ENCODE measurements around the gene TUT1. TPM values are rescaled to one million over a fixed set of nuclear protein-coding genes. Genes with fewer than 3 reads are reported as not detected.

The TUT1 gene
- total RNA-seq, 1 donor from 2014 or later: 38.7 TPM

- intact Hi-C loops (cut with micrococcal nuclease): no loop called here
- DNase-seq (ENCODE audit: low spot score): no peak
- Mint-ChIP-seq H3K4me3 (no peak overlapping the region), H3K27me3 (ENCODE audit: insufficient read depth) (no peaks in the 10 kb centered on the region), H3K36me3 (ENCODE audit: low read depth) (peaks cover 37% of the 10 kb centered on the region), H3K4me1 (ENCODE audit: low read depth) (peaks cover 30% of the 10 kb centered on the region), H3K9me3 (no peaks in the 10 kb centered on the region), H3K27ac (no peak overlapping the region)
These were observed 54.9 kb downstream of the TUT1 start for GRCh38 chr11:62536301-62536957.

GRCh38 chr11:62535802-62536201 lies 55.5 kb downstream of the TUT1 start:
- Mint-ChIP-seq H3K27me3 (ENCODE audit: insufficient read depth) (no peaks in the 10 kb centered on the region), H3K4me3 (no peak overlapping the region), H3K27ac (no peak overlapping the region), H3K4me1 (ENCODE audit: low read depth) (peaks cover 24% of the 10 kb centered on the region), H3K9me3 (no peaks in the 10 kb centered on the region), H3K36me3 (ENCODE audit: low read depth) (peaks cover 43% of the 10 kb centered on the region)
- intact Hi-C loops (cut with micrococcal nuclease): no loop called here
- DNase-seq (ENCODE audit: low spot score): no peak

- no peak for DNase-seq (ENCODE audit: low spot score)
- no peaks in the 10 kb centered on the region for H3K9me3 Mint-ChIP-seq
- peaks cover 51% of the 10 kb centered on the region for H3K36me3 Mint-ChIP-seq (ENCODE audit: low read depth)
- intact Hi-C loops (cut with micrococcal nuclease): no loop called here
- H3K27ac Mint-ChIP-seq: no peak overlapping the region
- no peaks in the 10 kb centered on the region for H3K27me3 Mint-ChIP-seq (ENCODE audit: insufficient read depth)
- H3K4me3 Mint-ChIP-seq: no peak overlapping the region
- peaks cover 22% of the 10 kb centered on the region for H3K4me1 Mint-ChIP-seq (ENCODE audit: low read depth)
These were observed 56.4 kb downstream of the TUT1 start for GRCh38 chr11:62534779-62535545.

- Mint-ChIP-seq H3K36me3 (ENCODE audit: low read depth) (peaks cover 73% of the 10 kb centered on the region), H3K27ac (no peak overlapping the region), H3K4me3 (no peak overlapping the region), H3K27me3 (ENCODE audit: insufficient read depth) (no peaks in the 10 kb centered on the region), H3K4me1 (ENCODE audit: low read depth) (peaks cover 12% of the 10 kb centered on the region), H3K9me3 (no peaks in the 10 kb centered on the region)
- intact Hi-C loops (cut with micrococcal nuclease): no loop called here
- DNase-seq (ENCODE audit: low spot score): no peak
These were observed 59.2 kb downstream of the TUT1 start for GRCh38 chr11:62532096-62532495.

Other genes starting within 250 kb of the TUT1 start
- gene SCGB1A1, start 172.5 kb downstream of the TUT1 start, total RNA-seq: not detected in 2 replicates
- gene AHNAK, start 44.7 kb downstream of the TUT1 start, total RNA-seq: 96.5 and 97.2 TPM in 2 replicates
- gene EEF1G, start 17.6 kb downstream of the TUT1 start, total RNA-seq: 1,154 and 1,169 TPM in 2 replicates
- 224 and 230 TPM in 2 replicates for gene MTA2, start 10.3 kb upstream of the TUT1 start, total RNA-seq
- gene EML3, start 21.3 kb upstream of the TUT1 start, total RNA-seq: 164 and 167 TPM in 2 replicates
- 2.5 and 3.2 TPM in 2 replicates for gene ROM1, start 21.7 kb upstream of the TUT1 start, total RNA-seq
- 93.8 and 94.3 TPM in 2 replicates for gene B3GAT3, start 30.5 kb upstream of the TUT1 start, total RNA-seq
- gene GANAB, start 55.1 kb upstream of the TUT1 start, total RNA-seq: 238 and 255 TPM in 2 replicates
- gene INTS5, start 61.8 kb upstream of the TUT1 start, total RNA-seq: 39.2 and 40.4 TPM in 2 replicates
- 146 and 151 TPM in 2 replicates for gene C11orf98, start 73.7 kb upstream of the TUT1 start, total RNA-seq
- gene CSKMT, start 73.8 kb upstream of the TUT1 start, total RNA-seq: 65.0 and 69.4 TPM in 2 replicates
- gene UQCC3, start 80.2 kb upstream of the TUT1 start, total RNA-seq: 8.9 and 11.4 TPM in 2 replicates
- gene LBHD1, start 80.7 kb upstream of the TUT1 start, total RNA-seq: 23.4 and 24.3 TPM in 2 replicates
- gene UBXN1, start 87.5 kb upstream of the TUT1 start, total RNA-seq: 125 and 128 TPM in 2 replicates
- 0.17 and 0.26 TPM in 2 replicates for gene LRRN4CL, start 98.0 kb upstream of the TUT1 start, total RNA-seq
- 34.0 and 34.6 TPM in 2 replicates for gene BSCL2, start 115.9 kb upstream of the TUT1 start, total RNA-seq
- not detected in 2 replicates for gene GNG3, start 116.2 kb upstream of the TUT1 start, total RNA-seq
- gene HNRNPUL2, start 135.9 kb upstream of the TUT1 start, total RNA-seq: 53.0 and 55.2 TPM in 2 replicates
- 36.4 and 38.0 TPM in 2 replicates for gene TTC9C, start 137.0 kb upstream of the TUT1 start, total RNA-seq
- 8.7 and 9.1 TPM in 2 replicates for gene ZBTB3, start 162.6 kb upstream of the TUT1 start, total RNA-seq
- 145 and 148 TPM in 2 replicates for gene POLR2G, start 170.1 kb upstream of the TUT1 start, total RNA-seq
- 19.4 and 20.7 TPM in 2 replicates for gene TAF6L, start 179.9 kb upstream of the TUT1 start, total RNA-seq
- 40.6 and 43.0 TPM in 2 replicates for gene TMEM179B, start 195.9 kb upstream of the TUT1 start, total RNA-seq
- 14.3 and 16.0 TPM in 2 replicates for gene TMEM223, start 200.5 kb upstream of the TUT1 start, total RNA-seq
- 155 and 158 TPM in 2 replicates for gene NXF1, start 213.9 kb upstream of the TUT1 start, total RNA-seq
- 34.2 and 39.9 TPM in 2 replicates for gene STX5, start 240.5 kb upstream of the TUT1 start, total RNA-seq
- gene TEX54, start 241.3 kb upstream of the TUT1 start, total RNA-seq: 1.2 and 1.3 TPM in 2 replicates
- gene WDR74, start 248.1 kb upstream of the TUT1 start, total RNA-seq: 156 and 161 TPM in 2 replicates